Right atrium auricular region (tissue), 2 donors: ENCODE results near the gene FSD1. TPM values are rescaled to one million over a fixed set of nuclear protein-coding genes. Genes with fewer than 3 reads are reported as not detected.
"Not testable (repeated sequence)": the region's sequence is repeated elsewhere in the genome, so short reads cannot be mapped to it uniquely, and the experiment has no call there.

Experiments
- DNase-seq: peaks from one replicate; pipeline ENCODE4 v3.0.0-alpha.2; 2019; ENCODE audit warnings: low spot score
- H3K27ac ChIP-seq, 2 donors: fragments of 200-600 bp; sonication (generic); 1 replicate in 1 of 2; 2 replicates in 1 of 2; pipeline ENCODE4 v1.5.1; 2016 to 2019
- H3K27me3 ChIP-seq, 2 donors: fragments of 200-600 bp; sonication (generic); one replicate each; pipeline versions ENCODE4 v1.5.1 to v1.6.0; 2017 to 2019
- H3K36me3 ChIP-seq: fragments of 200-600 bp; sonication (generic); one replicate; pipeline ENCODE4 v1.5.1; 2016
- H3K4me1 ChIP-seq, 2 donors: fragments of 200-600 bp; sonication (generic); one replicate each; pipeline versions ENCODE4 v1.5.1 to v1.6.0; 2017 to 2019
- H3K4me3 ChIP-seq, 2 donors: fragments of 200-600 bp; sonication (generic); 1 replicate in 1 of 2; 2 replicates in 1 of 2; pipeline ENCODE4 v1.5.1; 2017 to 2019; ENCODE audit warnings: mild to moderate bottlenecking in 1 of 2, moderate library complexity in 1 of 2
- H3K9me3 ChIP-seq, 2 donors: fragments of 200-600 bp; sonication (generic); one replicate each; pipeline ENCODE4 v1.5.1; 2019
- CTCF ChIP-seq, 2 donors: fragments of 200-600 bp; sonication (generic); IDR thresholded peaks; one replicate each; pipeline ENCODE4 v1.5.1; 2019; ENCODE audit warnings: antibody characterized with exemption in 2 of 2
- total RNA-seq, 2 donors: library from RNA; depleted of rRNA; stranded (reverse); fragments of >200 nt; gene quantifications; one replicate each; pipeline ENCODE4 v1.1.0, GENCODE V29; 2016

The FSD1 gene
- total RNA-seq, 2 donors from 2014 or later, result not detected

DNA sequence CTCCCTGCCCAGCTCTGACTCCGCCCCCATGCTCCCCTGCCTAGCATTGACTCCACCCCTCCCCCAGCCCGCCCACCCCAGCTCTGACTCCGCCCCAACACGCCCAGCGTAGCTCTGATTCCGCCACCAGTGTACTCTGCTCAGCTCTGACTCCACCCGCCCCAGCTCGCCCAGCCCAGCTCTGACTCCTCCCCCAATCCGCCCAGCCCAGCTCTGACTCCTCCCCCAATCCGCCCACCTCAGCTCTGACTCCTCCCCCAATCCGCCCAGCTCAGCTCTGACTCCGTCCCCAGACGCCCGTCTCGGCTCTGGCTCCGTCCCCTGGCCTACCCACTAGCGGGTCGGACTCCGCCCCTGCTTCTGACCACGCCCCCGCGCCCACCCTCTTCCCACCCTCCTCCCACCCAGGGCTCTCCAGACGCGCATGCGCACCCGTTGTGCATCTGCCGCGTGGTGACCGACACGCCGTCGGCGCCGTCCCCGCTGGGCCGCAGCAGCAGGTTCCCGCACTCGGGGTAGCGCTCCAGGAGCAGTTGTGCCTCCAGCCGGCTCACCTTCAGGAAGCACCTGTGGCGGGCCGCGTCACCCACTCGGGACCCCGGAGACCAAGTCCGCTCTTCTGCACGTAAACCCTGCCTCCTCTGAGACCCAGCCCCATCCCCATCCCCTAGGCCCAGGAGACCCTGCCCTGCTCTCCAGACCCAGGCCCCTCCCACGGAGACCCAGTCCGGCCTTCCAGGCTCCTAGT, 24.0 kb downstream of the FSD1 start:
- Histone ChIP-seq H3K9me3 (no peaks in the 10 kb centered on the region), H3K36me3 (no peaks in the 10 kb centered on the region), H3K27ac (peak overlapping the region; percentile 57 to 69), H3K27me3 (no peaks in the 10 kb centered on the region), H3K4me1 (peaks cover 0 to 24% of the 10 kb centered on the region in 2 donors), H3K4me3 (peak overlapping the region; percentile 52 to 56)
- DNase-seq, result peak; percentile 96
- no peak for TF ChIP-seq CTCF (IDR thresholded peaks at IDR 0.05)

GRCh38 chr19:4328991-4329681, 24.7 kb downstream of the FSD1 start:
- not testable (repeated sequence) for H3K9me3 ChIP-seq, H3K27me3 ChIP-seq, H3K36me3 ChIP-seq, DNase-seq
- H3K4me1 ChIP-seq, result peaks cover 0 to 24% of the 10 kb centered on the region in 2 donors
- H3K4me3 ChIP-seq, result peak overlapping the region; percentile 39 to 56
- peak overlapping the region; percentile 32 to 35 for H3K27ac ChIP-seq

GRCh38 chr19:4329858-4330257, 25.5 kb downstream of the FSD1 start:
- no peak overlapping the region for H3K27ac ChIP-seq

GRCh38 chr19:4334929-4335570, 30.7 kb downstream of the FSD1 start:
- Histone ChIP-seq H3K27ac (no peak overlapping the region), H3K36me3 (no peaks in the 10 kb centered on the region), H3K4me3 (no peak overlapping the region), H3K4me1 (peaks cover 0 to 10% of the 10 kb centered on the region in 2 donors), H3K9me3 (no peaks in the 10 kb centered on the region), H3K27me3 (no peaks in the 10 kb centered on the region)
- no peak for DNase-seq
- no peak for TF ChIP-seq CTCF (IDR thresholded peaks at IDR 0.05)

More at GRCh38 chr19:4329858-4330257, 25.5 kb downstream of the FSD1 start:
- Histone ChIP-seq H3K36me3 (no peaks in the 10 kb centered on the region), H3K27me3 (no peaks in the 10 kb centered on the region), H3K4me3 (no peak overlapping the region), H3K9me3 (no peaks in the 10 kb centered on the region), H3K4me1 (peaks cover 0 to 24% of the 10 kb centered on the region in 2 donors)
- DNase-seq, result no peak
- TF ChIP-seq CTCF (IDR thresholded peaks at IDR 0.05), result no peak

- DNase-seq, result no peak
- H3K4me3 ChIP-seq, result peak overlapping the region; percentile 28 to 52
- H3K27me3 ChIP-seq, result no peaks in the 10 kb centered on the region
- no peaks in the 10 kb centered on the region for H3K36me3 ChIP-seq
- H3K4me1 ChIP-seq, result peaks cover 0 to 16% of the 10 kb centered on the region in 2 donors
- H3K27ac ChIP-seq, result peak overlapping the region; percentile 6 to 67
- no peak for TF ChIP-seq CTCF (IDR thresholded peaks at IDR 0.05)
- H3K9me3 ChIP-seq, result no peaks in the 10 kb centered on the region
Measured at GRCh38 chr19:4337906-4338440, 33.6 kb downstream of the FSD1 start.
